ENCODE measurements around the gene POP7. TPM values are rescaled to one million over a fixed set of nuclear protein-coding genes. Genes with fewer than 3 reads are reported as not detected.

Gene POP7
- total RNA-seq, 1 donor from 2014 or later = 40.6 TPM

GRCh38 chr7:100688326-100688860, 17.5 kb upstream of the POP7 start:
- H3K4me2 ChIP-seq (ENCODE audit: low read length) = no peak overlapping the region
- no peak for FAIRE-seq
- no peaks in the 10 kb centered on the region for H3K27me3 ChIP-seq (ENCODE audit: insufficient read depth, low read length)
- Mint-ChIP-seq H3K27me3 (ENCODE audit: low read depth, unreplicated experiment) (no peaks in the 10 kb centered on the region), H3K4me1 (ENCODE audit: low read depth, unreplicated experiment) (peaks cover 12% of the 10 kb centered on the region), H3K4me3 (ENCODE audit: unreplicated experiment) (peak overlapping the region; percentile 66), H3K27ac (ENCODE audit: unreplicated experiment) (peak overlapping the region; percentile 47), H3K9me3 (ENCODE audit: unreplicated experiment) (peaks cover 2% of the 10 kb centered on the region), H3K36me3 (ENCODE audit: low read depth, unreplicated experiment) (peaks cover 5% of the 10 kb centered on the region)
- no peak for DNase-seq (ENCODE audit: low read depth)
- TF ChIP-seq EZH2 (IDR thresholded peaks at IDR 0.05; ENCODE audit: insufficient read depth, low read length) (no peak), CTCF (IDR thresholded peaks at IDR 0.05; ENCODE audit: insufficient read depth, low read depth, low read length) (no peak)
- H2AFZ ChIP-seq (ENCODE audit: low read depth, low read length) = no peak overlapping the region
- peak overlapping the region; percentile 10 for H3K9ac ChIP-seq (ENCODE audit: low read length)
- H4K20me1 ChIP-seq (ENCODE audit: insufficient read depth, low read length) = peaks cover 59% of the 10 kb centered on the region
- no peak overlapping the region for H3K4me3 ChIP-seq (ENCODE audit: insufficient read depth, low read depth, low read length)
- H3K27ac ChIP-seq (ENCODE audit: low read depth, low read length) = no peak overlapping the region
- peaks cover 28% of the 10 kb centered on the region for H3K4me1 ChIP-seq (ENCODE audit: insufficient read depth, low read length)
- peaks cover 51% of the 10 kb centered on the region for H3K79me2 ChIP-seq (ENCODE audit: insufficient read depth, low read length)
- peaks cover 5% of the 10 kb centered on the region for H3K36me3 ChIP-seq (ENCODE audit: insufficient read depth, low read length)
- H3K9me3 ChIP-seq (ENCODE audit: insufficient read depth, low read depth, low read length) = no peaks in the 10 kb centered on the region

DNA sequence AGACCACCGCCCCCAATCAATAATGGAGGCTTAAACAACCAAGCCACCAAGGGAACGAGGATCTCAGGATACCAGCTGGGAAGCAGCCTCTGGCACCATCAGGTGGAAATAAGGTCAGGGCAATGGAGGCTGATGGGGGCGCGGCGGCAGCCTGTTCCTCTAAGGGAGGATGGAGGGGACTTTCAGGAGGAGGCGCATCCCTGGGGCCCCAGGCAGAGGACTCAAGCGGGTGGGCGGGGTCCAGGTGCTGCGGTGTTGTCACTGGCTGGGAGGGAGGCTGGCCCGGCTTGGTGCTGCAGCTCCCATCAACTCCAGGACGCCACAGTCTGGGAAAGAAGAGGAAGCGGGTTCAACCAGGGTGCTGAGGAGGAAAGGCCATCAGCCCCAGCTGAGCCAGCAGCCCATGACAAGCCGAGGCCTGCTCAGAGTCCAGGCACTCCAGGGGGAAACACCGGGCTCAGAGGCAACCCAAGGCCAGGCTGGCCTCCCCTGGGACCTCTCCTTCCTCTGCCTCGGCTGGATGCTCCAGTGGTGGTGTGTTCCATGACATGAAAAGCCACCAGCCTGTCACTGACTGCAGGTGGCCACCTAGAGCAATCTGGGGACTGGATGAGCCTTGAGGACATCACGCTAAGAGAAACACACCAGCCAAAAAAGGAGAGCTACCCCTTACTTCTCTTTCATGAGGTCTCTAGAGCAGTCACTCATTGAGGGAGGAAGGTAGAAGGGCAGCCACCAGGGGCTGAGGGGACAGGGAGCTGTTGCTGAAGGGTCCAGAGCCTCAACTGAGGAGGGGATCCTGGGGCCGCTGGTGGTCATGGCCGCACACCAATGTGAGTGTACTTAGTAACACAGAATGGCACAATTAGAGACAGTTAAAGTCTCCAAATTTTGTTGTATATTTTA, 16.4 kb upstream of the POP7 start:
- Mint-ChIP-seq H3K27me3 (ENCODE audit: low read depth, unreplicated experiment) (no peaks in the 10 kb centered on the region), H3K4me3 (ENCODE audit: unreplicated experiment) (peak overlapping the region; percentile 60), H3K9me3 (ENCODE audit: unreplicated experiment) (peaks cover 2% of the 10 kb centered on the region), H3K36me3 (ENCODE audit: low read depth, unreplicated experiment) (peaks cover 5% of the 10 kb centered on the region), H3K4me1 (ENCODE audit: low read depth, unreplicated experiment) (peaks cover 12% of the 10 kb centered on the region), H3K27ac (ENCODE audit: unreplicated experiment) (peak overlapping the region; percentile 72)
- H3K4me2 ChIP-seq (ENCODE audit: low read length) = no peak overlapping the region
- H3K9ac ChIP-seq (ENCODE audit: low read length) = no peak overlapping the region
- peaks cover 28% of the 10 kb centered on the region for H3K4me1 ChIP-seq (ENCODE audit: insufficient read depth, low read length)
- H3K9me3 ChIP-seq (ENCODE audit: insufficient read depth, low read depth, low read length) = no peaks in the 10 kb centered on the region
- no peak overlapping the region for H2AFZ ChIP-seq (ENCODE audit: low read depth, low read length)
- no peak for DNase-seq (ENCODE audit: low read depth)
- TF ChIP-seq EZH2 (IDR thresholded peaks at IDR 0.05; ENCODE audit: insufficient read depth, low read length) = no peak
- no peak for TF ChIP-seq CTCF (IDR thresholded peaks at IDR 0.05; ENCODE audit: insufficient read depth, low read depth, low read length)
- no peaks in the 10 kb centered on the region for H3K27me3 ChIP-seq (ENCODE audit: insufficient read depth, low read length)
- peaks cover 59% of the 10 kb centered on the region for H4K20me1 ChIP-seq (ENCODE audit: insufficient read depth, low read length)
- H3K79me2 ChIP-seq (ENCODE audit: insufficient read depth, low read length) = peaks cover 54% of the 10 kb centered on the region
- H3K4me3 ChIP-seq (ENCODE audit: insufficient read depth, low read depth, low read length) = no peak overlapping the region
- H3K27ac ChIP-seq (ENCODE audit: low read depth, low read length) = no peak overlapping the region
- FAIRE-seq = no peak
- H3K36me3 ChIP-seq (ENCODE audit: insufficient read depth, low read length) = peaks cover 5% of the 10 kb centered on the region
